ENCODE data around the gene WNT9B.
A peak's percentile ranks its signal among the peaks of the same experiment; 100 is the strongest.
"Not testable (repeated sequence)": the region's sequence is repeated elsewhere in the genome, so short reads cannot be mapped to it uniquely, and the experiment has no call there.

The WNT9B gene

GRCh38 chr17:46908068-46908737 lies 56.8 kb downstream of the WNT9B start:
- DNase-seq (ENCODE audit: low spot score): peak; percentile 45

- no peak for DNase-seq (ENCODE audit: low spot score)
Measured at GRCh38 chr17:46910179-46910927, 59.0 kb downstream of the WNT9B start.

- no peak for DNase-seq (ENCODE audit: low spot score)
Measured at GRCh38 chr17:46911311-46911710, 59.9 kb downstream of the WNT9B start.

GRCh38 chr17:46915596-46915995 lies 64.2 kb downstream of the WNT9B start:
- no peak for DNase-seq (ENCODE audit: low spot score)

- DNase-seq (ENCODE audit: low spot score): no peak
Measured at GRCh38 chr17:46916211-46916610, 64.8 kb downstream of the WNT9B start.

GRCh38 chr17:46916623-46917022 lies 65.2 kb downstream of the WNT9B start:
- DNase-seq (ENCODE audit: low spot score): no peak

GRCh38 chr17:46917041-46917440 lies 65.7 kb downstream of the WNT9B start:
- DNase-seq (ENCODE audit: low spot score): no peak

GRCh38 chr17:46917516-46917915 lies 66.1 kb downstream of the WNT9B start:
- DNase-seq (ENCODE audit: low spot score): no peak

GRCh38 chr17:46921962-46922361 lies 70.6 kb downstream of the WNT9B start:
- DNase-seq (ENCODE audit: low spot score): not testable (repeated sequence)

- no peak for DNase-seq (ENCODE audit: low spot score)
Measured at GRCh38 chr17:46922487-46922803, 71.1 kb downstream of the WNT9B start.

GRCh38 chr17:46922804-46923635 lies 71.6 kb downstream of the WNT9B start, which contains the start of gene GOSR2:
Gene GOSR2, plus strand, starts transcription at chr17:46923160. Its CDS starts 33 bp downstream, at chr17:46923193.
- DNase-seq (ENCODE audit: low spot score): peak; percentile 96

- no peak for DNase-seq (ENCODE audit: low spot score)
Measured at GRCh38 chr17:46925185-46925868, 73.9 kb downstream of the WNT9B start.

- DNase-seq (ENCODE audit: low spot score): no peak
Measured at GRCh38 chr17:46928467-46929261, 77.3 kb downstream of the WNT9B start.

- no peak for DNase-seq (ENCODE audit: low spot score)
Measured at GRCh38 chr17:46929413-46929812, 78.0 kb downstream of the WNT9B start.

- DNase-seq (ENCODE audit: low spot score): no peak
Measured at GRCh38 chr17:46930051-46930450, 78.7 kb downstream of the WNT9B start.

- DNase-seq (ENCODE audit: low spot score): no peak
Measured at GRCh38 chr17:46931596-46931995, 80.2 kb downstream of the WNT9B start.

- no peak for DNase-seq (ENCODE audit: low spot score)
Measured at GRCh38 chr17:46935658-46936266, 84.4 kb downstream of the WNT9B start.

Data from SK-N-DZ (cell line).